GM19043 (cell line): ENCODE data around the gene IL17REL.
"Not testable (repeated sequence)": the region's sequence is repeated elsewhere in the genome, so short reads cannot be mapped to it uniquely, and the experiment has no call there.

Experiments
- ATAC-seq: cut with Tn5 transposase; IDR thresholded peaks from one replicate; pipeline ENCODE4 v1.9.1; 2021; ENCODE audit warnings: low read depth; ENCODE audit not compliant: unreplicated experiment

The IL17REL gene

GRCh38 chr22:49993649-49994360 lies 18.8 kb downstream of the IL17REL start:
- no peak for ATAC-seq

- no peak for ATAC-seq
Observed at GRCh38 chr22:49992921-49993648, 19.5 kb downstream of the IL17REL start.

- no peak for ATAC-seq
Observed at GRCh38 chr22:49991907-49992533, 20.5 kb downstream of the IL17REL start.

- no peak for ATAC-seq
Observed at GRCh38 chr22:49991167-49991566, 21.4 kb downstream of the IL17REL start.

- not testable (repeated sequence) for ATAC-seq
Observed at GRCh38 chr22:49989826-49990225, 22.7 kb downstream of the IL17REL start.

- no peak for ATAC-seq
Observed at GRCh38 chr22:49986325-49986724, 26.2 kb downstream of the IL17REL start.

- no peak for ATAC-seq
Observed at GRCh38 chr22:49983148-49984042, 29.2 kb downstream of the IL17REL start.

- ATAC-seq: not testable (repeated sequence)
Observed at GRCh38 chr22:49981799-49982198, 30.8 kb downstream of the IL17REL start.

- no peak for ATAC-seq
Observed at GRCh38 chr22:49979587-49980264, 32.8 kb downstream of the IL17REL start.

GRCh38 chr22:49977578-49977977 lies 35.0 kb downstream of the IL17REL start:
- ATAC-seq: no peak

- ATAC-seq: no peak
Observed at GRCh38 chr22:49976439-49977175, 36.0 kb downstream of the IL17REL start.

GRCh38 chr22:49975543-49976389 lies 36.8 kb downstream of the IL17REL start:
- no peak for ATAC-seq

GRCh38 chr22:49973018-49973961 lies 39.3 kb downstream of the IL17REL start:
- no peak for ATAC-seq

GRCh38 chr22:49972163-49973017 lies 40.2 kb downstream of the IL17REL start:
- ATAC-seq: no peak

GRCh38 chr22:49971232-49972162 lies 41.1 kb downstream of the IL17REL start:
- ATAC-seq: no peak
